HG03439 (cell line): ENCODE data around the gene TMEM220.

Source experiments
- ATAC-seq: cut with Tn5 transposase; IDR thresholded peaks from one replicate; pipeline ENCODE4 v1.9.1; 2021; ENCODE audit warnings: mild to moderate bottlenecking, moderate library complexity; ENCODE audit not compliant: unreplicated experiment

Gene TMEM220

DNA sequence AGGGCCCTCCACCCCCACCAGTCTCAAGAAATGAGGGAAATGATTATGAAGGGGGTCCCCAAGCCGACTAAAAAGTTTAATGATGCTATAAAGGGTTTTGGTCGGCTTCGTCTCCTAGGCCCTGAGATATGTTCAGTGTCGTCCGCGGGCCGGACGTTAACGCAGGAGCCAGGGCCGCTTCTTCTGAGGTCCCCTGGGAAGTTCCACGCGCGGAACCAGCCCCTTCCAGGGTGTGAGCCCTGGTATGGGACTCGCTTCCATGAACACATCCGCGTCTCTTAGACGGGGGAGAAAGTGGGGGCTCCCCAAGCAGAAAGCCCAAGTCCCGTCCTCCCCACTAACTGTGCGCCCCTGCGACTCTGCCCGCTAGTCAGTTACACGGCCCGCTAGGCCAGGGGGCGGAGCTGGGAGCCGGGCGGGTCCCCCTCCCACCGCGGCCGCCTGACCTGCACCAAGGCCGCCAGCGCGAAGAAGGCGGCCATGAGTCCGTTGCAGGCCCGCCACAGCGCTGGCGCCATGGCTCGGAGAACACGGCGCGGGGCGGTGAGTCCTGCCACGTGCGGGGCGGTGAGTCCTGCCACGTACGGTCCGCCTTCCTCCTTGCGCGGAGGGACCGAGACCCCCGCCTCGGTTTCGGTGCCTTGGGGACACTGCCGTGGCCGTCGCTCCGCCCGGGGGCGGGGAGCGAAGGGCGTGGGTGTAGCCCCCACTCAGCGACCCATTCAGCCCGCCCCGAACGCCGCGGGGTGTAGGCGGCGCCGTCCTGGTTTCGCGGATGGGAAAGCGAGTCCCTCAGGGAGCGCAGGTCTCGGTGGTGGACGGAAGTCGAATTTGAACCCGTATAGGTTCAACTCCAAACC lies at the start of gene TMEM220:
TSS of gene TMEM220 (minus strand) at position 690 of the 860 bp plus-strand sequence. CDS start at position 518, 172 bp downstream.
- peak; percentile 67 for ATAC-seq

DNA sequence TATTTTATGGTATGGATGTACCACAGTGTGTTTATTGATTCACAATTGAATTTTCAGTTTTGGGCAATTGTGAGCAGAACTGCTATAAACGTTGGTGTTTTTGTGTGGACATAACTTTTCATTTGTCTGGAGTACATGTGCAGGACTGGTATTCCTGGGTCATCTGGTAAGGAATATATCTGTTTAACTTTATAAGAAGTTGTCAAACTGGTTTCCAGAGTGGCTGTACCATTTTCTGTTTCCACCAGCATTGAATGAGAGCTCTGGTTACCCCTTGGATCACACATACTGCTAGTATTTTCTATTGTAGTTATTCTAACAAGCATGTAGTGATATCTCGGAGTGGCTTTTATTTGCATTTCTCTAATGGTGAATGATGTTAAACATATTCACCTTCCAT lies 49.8 kb upstream of the TMEM220 start:
- ATAC-seq: no peak

DNA sequence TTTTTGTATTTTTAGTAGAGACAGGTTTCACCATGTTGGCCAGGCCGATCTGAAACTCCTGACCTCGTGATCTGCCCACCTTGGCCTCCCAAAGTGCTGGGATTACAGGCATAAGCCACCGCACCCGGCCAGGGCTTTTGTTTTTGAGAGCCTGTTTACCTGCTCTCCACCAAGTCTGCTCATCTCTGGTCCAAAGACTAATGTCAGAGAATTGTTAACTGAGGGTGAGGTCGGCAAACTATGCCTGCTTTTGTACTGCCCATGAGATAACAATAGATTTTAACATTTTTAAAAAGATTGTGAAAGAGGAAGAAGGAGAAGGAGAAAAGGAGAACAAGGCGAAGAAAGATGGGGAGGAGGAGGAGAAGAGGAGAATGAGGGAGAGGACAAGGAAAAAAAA lies 48.1 kb upstream of the TMEM220 start:
- no peak for ATAC-seq

DNA sequence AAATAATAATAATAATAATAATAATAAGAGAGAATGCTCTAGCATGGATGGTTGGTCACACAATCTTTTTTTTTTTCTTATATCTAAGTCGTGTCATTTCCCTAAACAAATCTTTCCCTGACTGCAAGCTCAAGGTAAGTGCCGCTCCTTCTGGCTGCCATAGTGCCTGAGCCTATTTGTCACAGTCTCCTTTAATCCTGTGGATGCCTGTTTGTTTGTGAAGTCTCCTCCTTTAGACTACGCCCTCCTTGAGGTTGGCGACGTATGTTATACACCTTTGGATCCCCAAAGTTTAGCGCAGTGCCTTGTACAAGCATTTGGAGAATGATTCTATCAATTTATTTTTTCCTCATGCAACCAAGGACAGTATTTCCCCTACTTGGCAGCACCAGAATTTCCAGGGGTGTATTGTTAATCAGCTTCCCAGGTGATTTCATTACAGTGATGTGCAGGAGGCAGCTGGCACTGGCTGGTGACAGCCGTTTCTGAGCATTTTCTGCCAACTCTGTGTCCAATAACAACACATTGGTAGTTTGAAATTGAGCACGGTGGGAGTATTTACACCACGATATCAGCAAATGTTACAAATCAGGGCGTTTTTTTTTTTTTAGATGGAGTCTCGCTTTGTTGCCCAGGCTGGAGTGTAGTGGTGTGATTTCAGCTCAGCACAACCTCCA lies 47.4 kb upstream of the TMEM220 start:
- ATAC-seq: no peak

DNA sequence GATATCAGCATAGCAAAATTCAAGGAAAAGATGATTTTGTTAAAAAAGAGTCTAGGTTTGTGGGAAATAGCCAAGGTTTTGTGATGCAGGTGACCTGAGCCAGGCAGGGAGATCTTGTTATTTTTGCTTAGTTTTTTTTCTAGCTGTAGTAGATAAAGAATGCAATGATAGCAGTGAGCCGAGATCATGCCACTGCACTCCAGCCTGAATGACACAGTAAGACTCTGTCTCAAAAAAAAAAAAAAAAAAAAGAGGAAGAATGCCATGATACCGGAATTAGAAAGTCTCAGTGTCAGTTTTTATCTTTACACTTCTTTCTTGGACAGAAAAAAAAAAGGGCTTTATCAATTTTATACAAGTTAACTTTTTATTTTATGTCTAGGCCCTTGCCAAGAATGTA lies 46.6 kb upstream of the TMEM220 start:
- no peak for ATAC-seq

DNA sequence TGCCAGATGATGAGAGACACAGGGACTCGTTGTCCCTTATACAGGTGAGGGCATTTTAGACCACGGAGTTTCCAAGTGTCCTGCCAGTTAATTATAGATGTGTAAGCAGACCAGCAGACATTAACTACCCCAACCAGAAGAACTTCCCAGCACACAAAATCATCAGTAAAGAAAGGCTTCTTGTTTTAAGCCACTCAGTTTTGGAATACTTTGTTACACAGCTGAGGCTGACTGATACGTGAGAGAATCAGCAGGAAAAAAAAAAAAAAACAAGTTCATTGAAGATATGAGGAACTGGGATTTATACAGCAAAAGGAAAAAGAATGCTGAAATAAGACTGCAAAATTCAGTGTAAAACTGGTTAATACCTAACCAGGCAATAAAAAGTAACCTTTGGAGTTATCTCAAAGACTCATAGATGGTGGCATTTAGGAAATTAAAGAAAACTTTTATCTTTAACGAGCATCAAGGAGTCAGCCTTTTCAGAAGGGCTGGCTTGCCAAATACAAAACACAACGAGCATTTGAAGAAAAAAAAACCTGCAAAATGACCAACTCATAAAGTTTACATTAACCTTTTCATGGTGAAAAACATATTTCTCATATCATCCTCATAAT lies 46.0 kb upstream of the TMEM220 start:
- ATAC-seq: no peak

DNA sequence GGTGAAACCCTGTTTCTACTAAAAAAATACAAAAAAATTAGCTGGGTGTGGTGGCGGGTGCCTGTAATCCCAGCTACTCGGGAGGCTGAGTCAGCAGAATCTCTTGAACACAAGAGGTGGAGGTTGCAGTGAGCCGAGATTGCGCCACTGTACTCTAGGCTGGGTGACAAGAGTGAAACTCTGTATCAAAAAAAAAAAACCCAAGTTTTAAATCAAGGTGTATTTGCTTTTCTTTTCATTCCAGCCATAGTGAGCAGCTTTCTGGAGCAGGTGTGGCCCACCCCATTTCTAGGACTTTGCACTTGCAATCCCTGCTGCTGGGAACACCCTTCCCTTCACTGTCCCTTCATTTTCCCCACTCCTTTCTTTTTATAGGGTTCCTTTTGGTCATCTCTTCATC lies 45.2 kb upstream of the TMEM220 start:
- ATAC-seq: no peak

DNA sequence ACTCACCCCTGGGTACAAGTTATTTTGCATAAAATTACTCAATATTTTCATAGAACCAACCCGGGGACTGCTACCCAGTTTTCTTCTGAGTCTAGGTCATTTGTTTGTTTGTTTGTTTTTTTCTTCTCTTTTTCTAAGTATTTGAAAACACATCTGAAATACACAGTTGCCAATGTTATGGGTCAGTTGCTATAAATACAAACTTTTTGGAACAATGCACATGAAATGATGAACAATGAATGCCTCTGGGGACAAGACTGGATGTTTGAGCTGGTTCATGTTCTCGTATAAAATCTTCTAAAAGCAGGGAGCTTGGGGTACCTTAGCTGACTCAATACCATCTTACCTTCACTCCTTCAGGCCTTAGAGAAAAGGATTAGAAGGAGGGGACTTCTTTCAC lies 43.6 kb upstream of the TMEM220 start:
- ATAC-seq: no peak

DNA sequence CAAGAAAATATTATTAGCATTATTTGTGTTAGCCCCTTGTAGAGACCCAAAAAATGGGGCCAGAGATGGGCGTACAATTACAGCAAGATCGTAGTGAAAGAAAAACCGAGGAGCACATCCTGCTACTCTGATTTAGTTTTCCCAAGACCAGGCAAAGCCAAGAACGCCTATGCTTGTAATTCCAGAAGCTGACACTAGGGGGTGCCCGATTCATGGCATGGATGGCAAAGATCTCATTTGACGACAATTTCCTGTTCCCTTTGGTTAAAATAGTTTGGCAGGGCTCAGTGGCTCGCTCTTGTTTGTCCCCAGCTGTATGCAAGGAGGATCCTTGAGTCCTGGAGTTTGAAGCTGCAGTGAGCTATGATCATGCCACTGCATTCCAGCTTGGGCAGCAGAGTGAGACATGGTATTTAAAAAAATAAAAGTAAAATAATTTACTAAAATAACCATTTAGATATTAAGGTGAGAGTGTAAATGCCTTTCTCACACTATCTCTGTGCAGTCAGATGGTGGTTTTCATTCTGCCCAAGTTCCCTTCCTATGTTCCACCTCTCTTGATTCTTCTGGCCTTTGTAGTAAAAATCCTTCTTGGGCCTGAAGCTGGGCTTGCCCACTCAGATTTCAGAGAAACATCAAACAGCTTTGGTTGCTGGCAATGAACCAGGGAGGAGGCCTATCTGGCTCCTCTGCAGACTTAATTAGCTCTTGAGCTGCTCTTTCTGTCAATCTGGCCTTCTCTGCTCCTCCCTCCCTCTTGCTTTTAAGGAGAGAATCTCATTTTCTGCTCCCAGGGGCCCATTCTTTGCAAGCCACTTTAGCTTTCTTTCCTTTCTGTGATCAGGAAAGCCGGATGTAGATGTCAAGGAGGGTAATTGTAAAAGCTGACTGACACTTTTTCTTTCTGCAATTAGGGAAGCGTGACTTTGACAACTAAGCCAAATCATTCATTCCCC lies 42.9 kb upstream of the TMEM220 start:
- no peak for ATAC-seq

DNA sequence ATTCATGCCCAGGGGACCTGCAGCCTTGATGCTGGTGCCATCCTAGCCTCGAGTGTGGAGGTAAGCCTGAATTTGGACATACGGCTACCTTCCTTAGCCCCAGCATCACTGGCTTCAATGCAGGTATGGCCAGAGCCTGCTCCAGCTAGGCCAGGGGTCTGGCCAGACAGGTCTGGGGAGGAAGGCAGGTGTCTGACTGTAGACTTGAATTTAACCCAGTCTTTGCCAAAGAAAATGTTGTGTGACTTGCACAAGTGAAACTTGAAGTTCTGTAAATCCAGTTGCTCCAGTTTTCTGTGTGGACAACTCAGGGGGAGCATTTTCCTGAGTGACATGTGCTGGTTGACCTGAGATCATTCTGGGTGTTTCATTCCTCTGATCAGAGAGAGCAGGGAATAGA lies 41.3 kb upstream of the TMEM220 start:
- ATAC-seq: no peak

DNA sequence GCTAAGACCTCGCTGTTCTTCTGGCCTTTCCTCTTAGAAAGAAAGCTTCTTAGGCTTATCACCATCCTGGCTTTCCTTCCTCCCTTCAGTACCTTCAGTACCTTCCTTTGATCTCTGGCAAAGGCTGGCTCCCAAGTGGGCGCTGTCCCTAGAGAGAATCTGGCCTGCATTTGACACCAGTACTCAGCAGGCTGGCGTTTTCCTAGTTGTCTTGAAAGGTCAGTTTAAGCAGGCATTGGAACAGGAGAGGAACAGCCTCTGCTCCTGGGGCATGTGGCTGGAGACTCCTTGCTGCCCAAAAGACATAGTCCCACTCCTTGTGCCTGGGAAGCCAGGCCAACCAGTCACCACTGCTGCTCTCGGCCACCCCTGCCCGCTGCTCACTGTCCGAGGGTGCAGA lies 40.0 kb upstream of the TMEM220 start:
- no peak for ATAC-seq

DNA sequence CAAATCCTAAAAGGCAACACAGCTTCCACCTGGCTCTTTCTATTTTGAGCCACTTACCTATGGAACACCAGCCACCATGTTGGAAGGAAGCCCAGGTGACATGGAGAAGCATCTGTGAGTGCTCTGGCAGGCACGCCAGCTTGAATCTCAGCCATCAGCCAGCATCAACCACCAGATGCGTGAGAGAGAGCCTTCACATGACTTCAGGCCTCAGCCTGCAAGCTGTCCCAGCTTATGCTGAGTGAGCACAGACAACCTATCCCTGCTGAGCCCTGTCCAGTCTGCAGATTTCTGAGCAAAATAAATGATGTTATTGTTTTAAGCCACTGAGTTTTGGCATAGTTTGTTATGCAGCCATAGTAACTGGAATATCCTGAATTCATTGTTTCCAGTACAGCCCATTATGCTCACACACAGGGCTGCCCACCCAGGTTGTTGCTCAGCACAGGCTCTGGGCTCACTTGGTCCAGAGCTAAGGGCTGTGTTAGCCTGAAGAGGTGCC lies 39.0 kb upstream of the TMEM220 start:
- no peak for ATAC-seq

DNA sequence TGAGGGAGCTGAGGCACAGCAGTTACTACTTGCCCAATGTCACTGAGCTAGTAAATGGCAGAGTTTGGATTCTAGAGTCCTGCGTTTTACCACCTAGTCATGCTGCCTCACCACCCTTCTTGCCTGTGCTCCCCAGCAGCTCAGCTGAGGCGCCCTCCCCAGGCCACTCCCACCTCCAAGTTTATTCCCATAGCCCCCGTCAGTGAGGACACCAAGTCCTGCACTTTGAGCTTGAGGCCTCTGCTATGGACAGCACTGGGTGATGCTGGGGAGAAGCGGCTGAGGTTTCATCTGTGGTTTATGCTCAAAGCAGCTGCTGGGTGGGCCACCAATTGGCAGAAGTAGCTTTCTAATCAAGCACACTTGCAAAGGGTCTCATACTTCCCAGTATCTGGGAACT lies 37.4 kb upstream of the TMEM220 start:
- no peak for ATAC-seq

DNA sequence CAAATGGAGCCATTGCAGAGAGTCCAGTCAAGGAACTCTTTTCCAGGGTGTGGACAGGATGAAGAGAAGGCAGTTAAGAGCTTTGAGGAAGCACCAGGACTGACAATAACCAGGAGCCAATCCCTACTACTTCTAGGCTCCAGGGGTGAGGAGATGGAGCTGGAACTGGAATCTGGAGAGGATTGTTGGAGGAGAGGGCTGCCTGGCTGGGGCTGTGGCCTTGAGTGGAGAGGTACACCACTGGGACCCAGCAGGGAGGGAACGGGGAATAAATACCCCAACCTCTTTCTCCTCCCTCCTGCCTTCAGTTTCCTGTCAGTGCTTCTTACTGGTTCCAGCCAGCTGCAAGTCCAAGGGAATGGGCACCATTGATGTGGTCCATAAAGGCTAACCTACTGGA lies 32.2 kb upstream of the TMEM220 start:
- no peak for ATAC-seq

DNA sequence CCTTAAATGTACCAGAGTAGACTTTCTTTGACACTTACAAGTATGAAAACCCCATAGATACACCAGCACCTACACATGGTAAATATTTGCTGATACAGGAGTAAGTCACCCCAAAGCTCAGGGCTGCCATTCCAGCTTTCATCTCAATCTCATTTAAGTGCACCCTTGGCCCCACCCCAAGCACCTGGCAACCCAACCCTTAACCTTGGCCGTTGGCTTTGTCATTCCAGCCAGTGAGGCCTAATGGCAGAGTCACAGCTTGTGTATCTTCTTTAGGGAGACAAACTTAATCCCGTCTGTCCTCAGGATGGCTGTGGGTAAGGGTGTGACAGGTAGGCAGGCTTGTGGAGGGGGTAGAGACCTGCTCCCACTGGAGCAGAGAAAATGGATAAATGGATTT lies 31.5 kb upstream of the TMEM220 start:
- ATAC-seq: no peak

DNA sequence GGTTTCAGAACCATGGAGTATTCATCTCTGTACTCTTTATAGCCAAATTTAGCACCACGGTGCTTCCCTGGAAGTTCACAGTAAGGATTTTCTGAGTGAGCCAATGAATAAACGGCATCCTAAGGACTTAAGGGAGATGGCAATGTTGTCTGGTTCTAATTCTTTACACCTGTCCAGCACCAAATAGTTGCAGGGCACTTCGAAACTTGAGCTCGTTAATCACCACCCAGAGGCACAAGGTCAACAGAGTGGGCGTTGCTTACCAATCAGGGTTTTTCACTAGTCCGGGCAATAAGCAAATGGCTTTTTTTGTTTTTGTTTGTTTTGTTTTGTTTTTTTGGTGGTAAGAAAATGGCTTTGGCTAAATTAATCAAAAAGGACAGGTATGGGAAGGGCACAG lies 28.2 kb upstream of the TMEM220 start:
- no peak for ATAC-seq

DNA sequence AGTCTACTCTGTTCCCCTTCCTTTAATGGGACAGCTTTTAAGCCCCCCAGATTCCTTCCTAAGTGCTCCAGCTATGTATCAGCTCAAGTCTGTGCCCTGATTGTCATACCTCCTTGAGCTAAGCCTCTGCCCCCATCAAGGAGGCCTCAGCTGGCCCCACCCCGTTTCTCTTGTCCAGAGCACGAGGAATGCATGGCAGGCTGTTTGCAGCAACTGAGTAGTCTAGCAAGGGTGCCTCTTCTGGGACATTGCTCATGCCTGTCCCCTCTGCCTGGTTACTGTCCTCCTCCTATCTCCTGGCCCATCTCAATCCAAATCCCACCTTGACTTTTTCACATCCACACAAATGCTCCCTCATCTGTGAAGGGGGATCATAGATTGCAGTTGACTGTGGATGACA lies 27.8 kb upstream of the TMEM220 start:
- no peak for ATAC-seq

DNA sequence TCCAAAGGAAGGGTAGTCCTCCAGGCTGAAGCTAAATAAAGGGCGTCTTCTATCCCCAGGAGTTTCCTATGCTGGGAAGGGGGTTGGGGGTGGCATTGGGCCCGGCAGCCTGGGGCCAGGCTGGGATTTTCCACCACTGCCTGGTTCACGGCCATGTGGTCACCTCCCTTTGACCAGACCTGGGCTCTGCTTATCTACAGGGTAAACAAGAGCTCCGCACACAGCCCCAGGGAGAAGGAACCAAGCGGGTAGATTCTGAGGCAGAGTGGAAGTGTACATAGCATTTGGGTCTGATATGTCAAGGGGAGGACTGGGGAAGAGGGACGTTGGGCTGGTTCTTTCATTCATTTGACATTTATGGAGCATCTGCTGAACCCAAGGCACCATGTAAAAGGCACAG lies 27.2 kb upstream of the TMEM220 start:
- ATAC-seq: no peak

DNA sequence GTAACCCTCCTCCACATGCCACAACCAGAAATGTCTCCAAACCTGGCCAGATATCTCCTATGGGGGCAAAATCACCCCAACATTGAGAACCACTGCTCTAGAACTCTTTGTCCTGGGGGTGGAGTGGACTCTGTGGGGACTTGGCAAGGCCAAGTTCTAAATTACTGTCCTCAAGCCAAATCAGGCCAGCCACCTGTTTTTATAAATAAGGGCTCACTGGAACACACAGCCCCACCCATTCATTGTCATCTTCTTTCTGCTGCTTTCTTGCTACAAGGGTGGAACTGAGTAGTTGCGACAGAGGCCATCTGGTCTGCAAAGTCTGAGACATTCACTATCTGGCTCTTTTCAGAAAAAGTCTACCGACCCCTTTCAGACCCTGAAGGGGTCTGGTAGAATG lies 26.8 kb upstream of the TMEM220 start:
- ATAC-seq: no peak

DNA sequence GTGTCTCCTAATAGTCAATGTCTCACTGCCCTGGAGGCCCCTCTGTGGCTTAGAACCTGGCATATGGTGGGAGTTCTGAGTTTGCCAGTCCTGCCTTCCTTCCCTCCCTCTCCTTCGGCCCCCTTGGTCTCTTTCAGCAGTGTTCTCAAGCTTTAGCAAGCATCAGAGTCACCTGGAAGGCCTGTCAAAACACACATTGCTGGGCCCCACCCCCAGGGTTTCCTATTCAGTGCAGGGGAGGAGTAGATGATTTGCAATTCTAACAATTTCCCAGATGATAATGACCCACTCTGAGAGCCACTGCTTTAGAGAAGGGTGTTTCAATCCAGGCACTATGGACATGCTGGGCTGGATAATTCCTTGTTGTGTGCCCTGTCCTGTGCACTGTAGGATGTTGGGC lies 26.4 kb upstream of the TMEM220 start:
- ATAC-seq: no peak
